ENCODE results near the gene VPS13A. TPM values are rescaled to one million over a fixed set of nuclear protein-coding genes. Genes with fewer than 3 reads are reported as not detected.
A peak's percentile ranks its signal among the peaks of the same experiment; 100 is the strongest.
"Not testable (repeated sequence)": the region's sequence is repeated elsewhere in the genome, so short reads cannot be mapped to it uniquely, and the experiment has no call there.

Gene VPS13A
- total RNA-seq, 1 donor from 2014 or later: 124 TPM

DNA sequence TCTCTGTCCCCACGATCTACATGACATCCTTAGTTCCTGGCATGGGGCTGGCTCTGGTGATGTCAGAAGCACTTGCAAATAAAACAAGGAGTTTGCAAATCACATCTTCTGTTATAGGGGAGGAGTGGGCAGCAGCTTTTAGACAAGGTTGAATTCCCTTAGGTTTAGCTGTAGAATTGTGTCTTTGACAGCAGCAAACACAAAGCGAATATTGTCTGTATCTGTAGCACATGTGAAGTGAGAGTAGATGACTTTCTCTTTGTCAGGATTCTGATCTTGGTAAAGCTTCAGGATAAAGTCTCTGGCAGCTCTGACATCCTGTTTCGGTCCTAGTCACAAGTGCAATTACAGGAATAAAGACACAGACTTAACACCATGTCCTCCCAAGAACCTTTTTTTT is 246.5 kb downstream of the VPS13A start:
- DNase-seq (ENCODE audit: low spot score): no peak

DNA sequence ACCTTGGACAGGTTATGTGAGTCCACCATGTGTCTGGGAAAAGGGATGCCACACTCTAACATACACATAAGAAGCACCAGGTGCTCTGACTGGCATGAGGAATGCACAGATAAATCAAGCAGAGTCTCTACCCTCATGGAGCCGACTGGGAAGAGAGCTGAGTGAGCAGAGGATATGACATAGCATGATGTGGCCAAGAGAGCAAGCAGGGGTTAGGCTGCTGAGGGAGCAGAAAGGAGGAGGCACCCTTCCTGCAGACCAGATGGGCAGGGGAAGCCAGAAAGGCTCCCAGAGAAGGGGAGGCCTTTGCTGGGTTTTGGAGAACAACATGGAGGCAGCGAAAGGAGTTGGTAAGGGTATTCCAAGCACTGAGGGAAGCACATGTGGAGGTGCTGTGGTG is 247.7 kb downstream of the VPS13A start:
- DNase-seq (ENCODE audit: low spot score): no peak

DNA sequence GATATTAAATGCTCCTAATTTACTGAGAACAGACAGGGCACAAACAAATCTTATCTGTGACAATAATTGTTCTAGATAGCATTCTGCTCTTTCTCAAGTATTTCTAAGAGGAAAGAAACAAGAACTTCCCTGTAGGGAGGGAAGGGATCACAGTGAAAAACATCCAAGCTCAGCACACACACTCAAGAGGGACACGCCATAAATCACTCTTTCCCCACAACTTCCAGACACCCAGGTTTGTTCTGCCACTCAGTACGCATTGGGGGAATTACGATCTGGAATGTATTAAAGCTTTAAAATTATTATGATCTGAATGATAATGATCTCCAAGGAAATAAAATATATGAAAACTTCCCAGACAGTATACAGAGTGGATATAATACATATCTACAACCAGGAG is 249.4 kb downstream of the VPS13A start:
- DNase-seq (ENCODE audit: low spot score): no peak

DNA sequence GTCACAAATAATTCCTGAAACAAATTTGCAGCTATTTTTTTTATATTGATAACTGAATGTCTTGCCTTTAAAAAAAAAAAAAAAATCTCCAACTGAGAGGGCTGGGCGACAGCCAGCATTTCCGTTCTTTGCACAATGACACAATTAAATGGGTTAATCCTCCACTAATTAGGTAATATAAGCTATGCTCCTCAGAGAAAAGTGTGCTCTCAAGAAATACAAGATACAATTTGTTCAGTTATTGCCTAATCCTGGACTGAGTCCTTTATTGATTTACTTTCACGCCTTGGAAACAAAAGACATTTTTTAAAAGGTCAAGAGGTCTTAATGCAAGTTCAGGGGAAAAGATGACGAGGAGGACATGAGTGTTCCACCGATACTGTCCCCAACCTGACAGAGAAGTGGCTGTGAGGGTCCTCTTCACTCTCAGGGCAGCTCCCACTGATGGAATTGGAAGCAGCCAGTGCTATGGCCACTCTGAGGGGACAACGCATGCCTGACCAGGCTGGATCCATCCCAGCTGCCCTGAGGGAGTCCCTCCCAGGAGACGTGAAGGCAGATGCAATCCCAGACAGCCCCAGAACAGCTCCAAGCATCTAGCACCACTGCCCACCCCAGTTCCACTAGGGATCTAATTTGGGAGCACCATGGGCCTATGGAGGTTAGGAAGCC is 250.1 kb downstream of the VPS13A start:
- no peak for DNase-seq (ENCODE audit: low spot score)

DNA sequence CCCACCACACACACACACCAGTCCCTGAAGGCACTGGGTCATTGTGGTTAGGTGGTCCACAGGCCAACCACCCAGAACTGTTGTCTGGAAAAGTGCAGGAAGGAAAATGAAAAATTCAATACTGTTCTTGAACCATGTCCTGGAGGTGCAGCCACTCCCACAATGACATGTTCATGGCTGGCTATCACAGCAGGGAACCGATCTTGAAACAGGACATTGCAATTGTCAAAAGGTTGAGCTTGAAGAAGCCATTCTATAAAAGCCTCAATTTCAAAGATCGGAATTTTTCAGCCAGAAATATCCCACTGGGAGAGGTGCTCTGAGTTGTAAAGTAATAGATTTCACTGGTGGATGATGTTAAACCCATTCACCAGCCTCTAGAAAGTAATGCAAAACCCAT is 252.6 kb downstream of the VPS13A start:
- DNase-seq (ENCODE audit: low spot score): no peak

DNA sequence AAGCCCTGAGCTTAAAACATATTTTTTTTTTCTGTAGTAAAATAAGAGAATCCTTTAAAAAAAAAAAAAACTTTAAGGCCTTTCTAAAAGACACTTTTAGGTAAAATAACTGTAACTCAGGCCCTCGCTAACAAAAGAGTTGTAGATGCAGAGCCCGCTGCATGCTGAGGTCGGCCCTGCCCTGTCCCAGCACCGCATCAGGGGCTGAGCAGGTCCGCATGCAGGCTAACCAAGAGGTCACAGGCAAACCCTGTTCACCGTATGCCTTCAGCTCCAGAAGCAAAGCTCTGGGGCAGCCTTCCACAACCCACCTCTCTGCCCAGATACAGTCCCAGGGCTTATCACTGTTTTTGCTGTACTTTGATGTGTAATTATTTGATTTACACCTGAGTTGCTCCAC is 254.7 kb downstream of the VPS13A start:
- no peak for DNase-seq (ENCODE audit: low spot score)

DNA sequence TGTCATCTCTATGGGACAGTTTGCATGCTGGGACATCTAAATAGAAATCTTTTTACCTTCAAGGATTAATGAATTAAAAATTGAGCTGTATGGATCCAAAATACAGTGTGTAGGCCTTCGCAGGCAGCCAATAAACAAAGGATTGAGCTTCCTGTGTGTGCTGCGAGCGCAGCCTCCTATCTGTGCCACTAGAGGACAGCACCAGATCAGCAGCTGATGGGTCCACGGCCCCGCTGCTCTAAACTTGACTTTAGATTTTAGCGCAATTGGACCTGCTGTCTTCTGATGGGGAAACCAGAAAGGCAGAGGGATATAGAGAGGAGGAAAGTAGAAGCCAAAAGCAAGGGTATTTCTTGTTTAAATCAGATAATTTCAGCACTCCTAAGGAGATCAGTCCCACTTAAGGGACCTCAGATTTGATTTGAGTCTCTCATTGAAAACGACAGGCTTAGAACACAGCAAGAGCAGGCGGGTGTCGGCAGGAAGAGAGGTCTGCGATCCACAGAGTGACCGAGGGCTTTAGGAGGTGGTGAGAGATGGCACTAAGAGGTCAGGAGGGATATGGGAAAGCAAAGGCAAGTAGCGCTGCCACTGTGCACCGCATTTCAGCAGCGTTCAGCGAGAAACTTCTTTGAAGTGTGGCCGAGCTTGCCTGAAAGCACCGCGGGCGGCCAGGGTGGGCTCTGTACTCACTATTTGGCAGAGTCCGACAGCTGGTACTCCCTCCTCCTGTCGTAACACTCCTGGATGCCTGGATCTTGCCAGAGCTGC is 256.5 kb downstream of the VPS13A start:
- peak; percentile 68 for DNase-seq (ENCODE audit: low spot score)

DNA sequence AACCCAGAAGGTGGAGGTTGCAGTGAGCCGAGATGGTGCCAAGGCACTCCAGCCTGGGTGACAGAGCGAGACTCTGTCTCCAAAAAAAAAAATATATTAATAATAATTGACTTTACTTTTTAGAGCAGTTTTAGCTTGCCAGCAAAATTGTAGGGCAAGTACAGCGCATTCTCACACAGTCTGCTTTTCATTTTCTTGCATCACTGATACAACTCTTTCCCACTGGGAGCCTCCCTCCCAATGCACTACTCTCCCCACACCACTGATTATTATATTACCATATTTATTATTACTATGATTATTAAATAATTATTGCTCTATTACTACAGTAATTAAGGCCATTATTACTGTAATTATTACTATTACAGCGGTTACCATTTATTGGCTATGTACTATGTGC is 257.9 kb downstream of the VPS13A start:
- no peak for DNase-seq (ENCODE audit: low spot score)

DNA sequence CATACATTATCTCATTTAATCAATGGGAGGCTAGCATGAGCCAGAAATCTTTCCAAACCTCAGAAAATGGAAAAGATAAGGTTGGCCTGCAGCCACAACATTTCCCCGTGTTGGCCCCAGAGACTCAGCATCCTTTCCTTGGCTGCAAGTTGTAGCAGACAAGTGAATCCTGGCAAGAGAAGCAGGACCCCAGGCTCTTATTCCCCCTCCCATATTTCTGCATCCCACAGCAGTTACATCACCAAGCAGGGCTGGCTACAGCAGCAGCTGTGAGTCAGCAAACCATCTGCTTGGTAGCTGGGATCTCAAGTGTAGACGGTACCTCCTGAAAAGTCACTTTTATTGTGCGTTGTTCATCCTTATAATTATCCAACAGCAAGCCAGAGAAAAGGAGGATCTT is 258.4 kb downstream of the VPS13A start:
- DNase-seq (ENCODE audit: low spot score): no peak

DNA sequence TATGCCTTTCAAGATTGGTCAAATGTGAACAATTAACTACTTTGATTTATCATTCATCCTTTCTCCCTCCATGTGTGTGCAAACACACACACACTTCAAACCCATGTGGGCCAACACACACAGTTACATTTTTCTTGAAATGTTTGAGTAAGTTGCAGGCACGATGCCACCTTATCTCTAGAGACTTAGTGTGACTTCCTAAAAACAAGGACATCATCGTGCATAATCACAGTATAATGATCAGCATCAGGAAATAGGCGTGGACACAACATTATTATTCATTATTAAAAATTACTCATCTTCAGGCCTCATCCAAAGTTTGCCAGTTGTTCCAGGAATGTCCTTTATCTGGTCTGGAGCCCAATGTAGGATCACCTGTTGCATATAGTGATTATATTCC is 261.3 kb downstream of the VPS13A start:
- DNase-seq (ENCODE audit: low spot score): no peak

DNA sequence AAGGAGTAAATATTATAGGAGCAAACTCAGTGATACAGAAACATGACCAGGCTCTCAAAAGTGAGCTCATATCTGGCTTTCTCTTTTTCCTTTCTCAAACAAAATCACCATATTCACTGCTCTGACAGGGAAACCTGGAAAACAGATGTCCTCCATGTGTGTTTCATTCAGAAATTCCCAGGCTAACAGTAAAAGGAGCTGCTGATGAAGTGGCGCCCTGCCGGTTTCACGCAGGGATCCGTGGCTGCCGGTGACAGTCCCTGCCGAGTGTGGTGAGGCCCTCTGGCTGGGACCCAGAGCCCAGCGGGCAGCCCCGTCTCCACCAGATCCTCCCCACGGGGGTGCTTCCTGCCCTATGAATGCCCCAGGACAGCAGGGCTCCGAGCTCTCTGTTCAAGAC is 262.7 kb downstream of the VPS13A start:
- DNase-seq (ENCODE audit: low spot score): peak; percentile 34

DNA sequence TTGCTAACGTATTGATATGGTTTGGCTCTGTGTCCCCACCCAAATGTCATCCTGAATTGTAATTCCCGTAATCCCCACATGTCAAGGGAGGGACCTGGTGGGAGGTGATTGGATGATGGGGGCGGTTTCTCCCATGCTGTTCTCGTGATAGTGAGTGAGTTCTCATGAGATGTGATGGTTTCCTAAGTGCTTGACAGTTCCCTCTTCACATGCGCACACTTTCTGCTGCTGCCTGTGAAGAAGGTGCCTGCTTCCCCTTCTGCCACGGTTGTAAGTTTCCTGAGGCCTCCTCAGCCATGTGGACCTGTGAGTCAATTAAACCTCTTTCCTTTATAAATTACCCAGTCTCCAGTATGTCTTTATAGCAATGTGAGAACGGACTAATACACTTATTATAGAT is 263.8 kb downstream of the VPS13A start:
- DNase-seq (ENCODE audit: low spot score): not testable (repeated sequence)

DNA sequence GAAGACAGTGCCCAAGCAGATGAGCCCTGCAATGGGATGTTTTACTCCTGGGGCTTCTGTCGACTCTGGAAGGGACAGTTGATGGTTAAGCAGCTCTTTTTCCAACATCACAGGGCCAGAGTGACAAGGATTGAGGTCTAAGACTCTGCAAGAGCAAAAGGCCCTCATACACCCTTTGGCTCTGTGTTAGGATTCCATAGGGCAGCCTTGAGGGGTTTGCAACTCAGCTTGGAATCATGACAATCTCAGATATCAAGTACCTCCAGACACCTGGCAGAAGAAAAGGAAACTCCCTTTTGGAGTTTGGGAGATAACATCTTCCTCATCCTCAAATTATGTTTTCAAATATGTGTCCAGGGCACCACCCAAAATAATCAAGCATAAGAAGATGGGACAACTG is 265.1 kb downstream of the VPS13A start:
- DNase-seq (ENCODE audit: low spot score): no peak

DNA sequence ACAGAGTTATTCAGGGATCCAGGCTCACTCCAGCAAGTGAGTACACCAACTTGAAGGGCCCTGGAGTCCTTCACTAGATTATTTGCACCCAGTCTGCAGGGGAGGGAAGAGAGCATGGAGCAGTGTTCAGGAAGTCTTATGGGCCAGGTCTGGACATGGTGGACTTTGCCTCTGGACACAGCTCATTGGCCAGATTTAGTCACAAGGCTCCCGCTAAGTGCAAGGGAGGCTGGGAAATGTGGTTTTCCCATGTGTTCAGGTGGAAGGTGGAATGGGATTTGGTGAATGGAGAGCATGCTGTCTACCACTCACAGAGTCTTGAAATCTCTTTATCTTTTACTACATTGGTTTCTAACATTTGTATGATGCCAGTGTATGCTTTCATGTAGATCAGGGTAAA is 270.3 kb downstream of the VPS13A start:
- no peak for DNase-seq (ENCODE audit: low spot score)

DNA sequence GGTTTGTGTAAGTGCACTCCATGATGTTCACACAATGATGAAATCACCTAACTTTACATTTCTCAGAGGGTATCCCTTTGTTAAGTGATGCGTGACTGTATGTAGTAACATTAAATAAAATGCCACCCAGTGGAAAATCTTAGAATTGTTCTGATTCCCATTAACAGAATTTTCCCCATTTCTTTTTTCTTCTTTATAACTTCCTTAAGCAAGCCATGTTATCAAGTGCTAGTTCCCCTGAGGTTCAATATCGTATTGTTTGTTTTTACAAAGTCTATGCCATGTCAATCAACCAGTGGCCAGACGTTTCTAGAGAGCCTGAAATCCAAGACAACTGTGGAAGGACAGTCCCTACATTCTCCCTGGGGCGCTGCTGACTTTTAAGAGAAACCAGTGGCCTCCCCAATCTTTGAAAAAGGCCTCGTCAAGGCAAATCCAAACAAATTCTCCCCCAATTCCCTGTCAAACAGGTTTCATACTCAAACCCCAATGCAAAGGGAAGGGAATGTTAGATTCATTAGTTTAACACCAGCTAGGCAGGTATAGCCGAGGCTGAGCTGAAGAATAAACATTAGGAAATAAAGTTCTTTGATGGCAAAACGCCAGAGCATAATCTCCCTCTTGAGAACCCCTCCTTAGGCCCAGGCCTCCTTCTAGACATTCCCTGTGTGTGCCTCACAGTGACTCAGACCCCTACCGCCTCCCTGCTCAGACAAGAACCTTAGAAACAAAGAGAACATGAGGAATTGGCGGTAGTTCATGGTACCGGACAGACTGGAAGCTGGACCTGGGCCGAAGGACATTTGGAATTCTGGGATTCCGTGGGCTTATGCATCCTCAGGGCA is 272.1 kb downstream of the VPS13A start:
- peak; percentile 50 for DNase-seq (ENCODE audit: low spot score)

DNA sequence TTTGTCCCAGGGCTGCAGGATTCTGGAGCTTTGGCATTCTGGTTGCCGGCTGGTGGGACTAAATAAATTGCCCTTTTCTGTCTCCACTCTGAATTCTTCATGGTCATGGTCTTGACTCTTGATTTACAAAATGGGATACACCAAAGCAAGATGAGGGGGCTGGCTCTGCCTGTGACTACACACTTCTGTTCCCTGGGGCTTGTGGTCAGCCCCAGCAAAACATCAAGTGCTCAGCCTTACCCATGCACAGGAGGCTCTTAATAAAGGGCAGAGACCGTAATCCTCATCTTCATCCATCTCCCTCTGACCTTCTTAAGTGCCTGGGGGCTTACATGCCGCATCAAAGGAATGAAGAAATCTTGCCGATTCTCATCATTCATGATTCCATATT is 272.7 kb downstream of the VPS13A start:
- no peak for DNase-seq (ENCODE audit: low spot score)

DNA sequence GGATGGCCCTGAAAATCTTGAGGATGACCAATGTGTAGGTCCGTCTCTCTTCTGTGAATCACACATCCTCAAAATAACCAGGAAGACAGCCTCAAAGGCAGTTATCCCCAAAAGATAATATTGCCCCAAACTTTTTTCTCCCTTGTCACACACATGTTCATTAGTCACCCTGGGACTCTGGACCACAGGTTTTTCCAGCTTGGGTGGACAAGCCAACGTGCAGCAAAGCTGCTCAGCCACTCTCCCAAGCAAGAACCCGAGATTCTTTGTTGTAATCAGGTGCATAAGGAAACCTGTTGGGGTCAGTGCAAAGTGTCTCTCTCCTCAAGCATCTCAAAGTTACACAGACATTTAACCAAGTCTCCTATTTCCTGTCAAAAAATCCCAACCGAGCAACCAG is 274.2 kb downstream of the VPS13A start:
- DNase-seq (ENCODE audit: low spot score): no peak

DNA sequence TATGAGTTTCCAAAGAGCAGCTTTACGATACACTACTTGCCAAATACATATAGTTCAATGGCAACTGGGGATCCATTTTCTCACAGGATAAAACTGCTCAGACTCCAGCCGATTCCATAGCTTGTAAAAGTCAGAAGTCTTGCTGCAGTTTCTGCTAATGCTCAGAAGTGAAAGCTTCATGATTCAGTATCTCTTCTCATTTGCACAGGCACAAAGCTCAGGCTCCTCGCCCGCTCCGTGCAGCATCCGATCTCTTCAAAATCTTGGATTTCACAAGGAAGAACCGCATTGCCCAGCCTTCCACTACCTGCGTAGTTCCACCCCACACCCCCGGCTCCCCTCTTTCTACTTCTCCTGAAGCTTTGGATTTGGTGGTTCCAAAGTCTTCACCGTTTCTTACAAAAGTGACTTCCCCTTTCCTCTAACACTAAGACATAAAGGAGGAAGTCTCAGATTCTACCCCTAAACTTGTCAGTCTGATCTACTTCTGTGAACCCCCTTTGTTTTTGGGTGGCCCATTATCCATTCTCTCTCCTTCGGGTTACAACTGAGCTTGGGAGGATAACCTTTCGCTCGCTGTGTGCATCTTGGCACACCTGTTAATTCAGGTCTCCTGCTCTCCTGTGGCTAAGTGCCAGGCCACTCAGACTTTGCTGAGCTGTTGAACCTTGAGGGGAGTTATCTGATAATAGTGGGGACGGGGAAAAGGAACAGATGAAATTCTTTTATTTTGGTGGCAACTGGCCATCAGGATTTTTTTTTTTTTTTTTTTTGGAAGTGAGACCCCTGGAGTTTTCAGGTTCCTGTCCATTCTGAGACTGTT is 276.7 kb downstream of the VPS13A start:
- peak; percentile 53 for DNase-seq (ENCODE audit: low spot score)

DNA sequence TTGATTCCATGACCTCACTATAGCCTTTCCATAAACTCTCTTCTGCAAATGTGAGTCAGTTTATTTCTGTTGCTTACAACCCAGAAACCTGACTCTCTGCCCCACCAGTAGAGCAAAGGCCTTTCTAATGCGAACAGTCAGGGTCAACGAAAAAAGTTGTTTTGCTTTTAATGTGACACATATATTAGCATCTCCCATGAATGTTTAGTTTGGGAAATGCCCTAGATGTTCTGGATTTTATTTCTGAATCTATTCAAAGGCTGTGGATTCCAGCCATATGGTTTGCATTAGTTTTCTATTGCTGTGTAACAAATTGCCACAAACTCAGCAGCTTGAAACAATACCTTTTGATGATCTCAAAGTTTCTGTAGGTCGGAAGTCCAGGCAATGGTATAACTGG is 277.3 kb downstream of the VPS13A start:
- DNase-seq (ENCODE audit: low spot score): no peak

DNA sequence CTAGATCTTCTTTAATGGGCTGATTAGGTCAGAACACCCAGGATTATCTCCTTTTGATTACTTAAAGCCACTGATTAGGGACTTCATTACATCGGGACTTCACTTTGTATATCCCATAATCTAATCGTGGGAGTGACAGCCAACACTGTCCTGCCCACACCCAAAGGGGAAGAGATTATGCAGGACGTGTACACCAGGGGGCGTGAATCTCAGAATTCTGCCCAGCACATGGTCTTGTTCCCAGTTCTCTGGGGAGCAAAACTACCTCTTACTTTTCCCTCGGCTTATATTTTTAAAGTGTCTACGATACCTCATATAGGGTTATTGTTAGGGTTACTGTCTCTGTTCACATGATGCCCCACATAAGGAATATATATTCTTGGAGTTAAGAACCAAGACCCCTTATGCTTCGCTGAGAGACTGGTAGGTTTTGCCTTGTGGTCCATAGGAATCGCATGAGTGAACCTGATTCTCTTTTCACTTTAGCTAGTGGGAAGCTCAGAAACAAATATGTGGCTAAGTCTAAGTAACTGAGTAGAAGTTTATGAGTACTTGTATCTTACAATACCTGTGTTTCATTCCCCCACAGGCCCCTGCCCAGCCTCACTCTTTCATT is 278.1 kb downstream of the VPS13A start:
- DNase-seq (ENCODE audit: low spot score): no peak

DNA sequence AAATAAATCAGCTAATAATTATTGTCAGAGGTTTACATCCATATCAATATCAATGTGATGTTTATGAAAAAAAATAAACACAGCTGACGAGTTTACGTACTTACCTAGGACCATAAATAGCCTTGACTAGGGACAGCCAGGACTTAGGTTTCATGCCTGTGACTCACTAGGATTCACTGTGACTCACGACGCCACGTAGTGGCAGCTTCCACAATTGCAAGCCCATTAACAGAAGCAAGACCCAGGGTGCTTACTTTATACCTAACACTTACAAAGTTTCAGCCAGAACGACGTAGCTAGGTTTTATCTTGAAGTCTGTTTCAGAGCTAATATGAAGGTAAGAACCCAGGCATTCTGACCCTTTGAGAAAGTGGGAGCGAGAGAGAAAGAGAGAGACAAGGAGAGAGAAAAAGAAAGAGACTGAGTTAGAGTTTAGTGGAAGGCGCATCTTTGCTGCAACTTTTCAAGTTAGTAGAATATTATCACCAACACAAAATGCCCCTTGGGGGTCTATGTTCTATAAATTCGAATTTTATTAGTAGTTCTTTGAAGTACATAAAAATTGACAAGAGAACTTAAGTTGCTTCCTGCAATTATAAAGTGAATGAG is 279.6 kb downstream of the VPS13A start:
- peak; percentile 89 for DNase-seq (ENCODE audit: low spot score)
